Activated T-helper 1 cell treated with anti-CD3 and anti-CD28 coated beads, Interleukin-12 subunit alpha, Interleukin-12 subunit beta, Interleukin-2, Interleukin-4 antibody, amounts not matched to agents 30 ng/mL and 10 ng/mL and 1 ng/mL, durations not matched to agents 14 hours and 24 hours and 36 hours (primary cell): ENCODE measurements around the gene KIRREL3. TPM values are rescaled to one million over a fixed set of nuclear protein-coding genes. Genes with fewer than 3 reads are reported as not detected.

Experiments
- DNase-seq: peaks from one replicate; pipeline ENCODE4 v3.0.0; 2021; ENCODE audit warnings: low spot score
- H3K27ac Mint-ChIP-seq: one replicate; pipeline ENCODE4 v1.8.0; 2021; ENCODE audit warnings: mild to moderate bottlenecking, mixed read lengths
- H3K27me3 Mint-ChIP-seq: one replicate; pipeline ENCODE4 v1.8.0; 2022; ENCODE audit warnings: mild to moderate bottlenecking, moderate library complexity, mixed read lengths; ENCODE audit not compliant: insufficient read depth
- H3K36me3 Mint-ChIP-seq: one replicate; pipeline ENCODE4 v1.8.0; 2021; ENCODE audit warnings: low read depth, mixed read lengths
- H3K4me1 Mint-ChIP-seq: one replicate; pipeline ENCODE4 v1.8.0; 2021; ENCODE audit warnings: low read depth, mixed read lengths
- H3K4me3 Mint-ChIP-seq: one replicate; pipeline ENCODE4 v1.8.0; 2021; ENCODE audit warnings: mild to moderate bottlenecking, moderate library complexity, mixed read lengths
- H3K9me3 Mint-ChIP-seq: one replicate; pipeline ENCODE4 v1.8.0; 2021; ENCODE audit warnings: mixed read lengths
- intact Hi-C: fragments of 100-400 bp; cut with micrococcal nuclease; formaldehyde crosslinking; loops from one replicate; pipeline ENCODE4 v1.15.1; 2024
- total RNA-seq: library from RNA; stranded (reverse); gene quantifications from 2 replicates; pipeline ENCODE4 v1.2.3, GENCODE V29; 2022

The KIRREL3 gene
- total RNA-seq, 1 donor from 2014 or later: not detected

GRCh38 chr11:126630488-126630887 is 370.1 kb downstream of the KIRREL3 start:
- no peak for DNase-seq
- Mint-ChIP-seq H3K27ac (no peak overlapping the region), H3K27me3 (peaks cover 1% of the 10 kb centered on the region), H3K36me3 (no peaks in the 10 kb centered on the region), H3K4me3 (no peak overlapping the region), H3K9me3 (no peaks in the 10 kb centered on the region), H3K4me1 (no peaks in the 10 kb centered on the region)
- intact Hi-C loops: no loop called here

GRCh38 chr11:126628790-126629621 is 371.6 kb downstream of the KIRREL3 start:
- Mint-ChIP-seq H3K9me3 (no peaks in the 10 kb centered on the region), H3K27ac (no peak overlapping the region), H3K4me1 (no peaks in the 10 kb centered on the region), H3K27me3 (peaks cover 1% of the 10 kb centered on the region), H3K4me3 (no peak overlapping the region), H3K36me3 (no peaks in the 10 kb centered on the region)
- intact Hi-C loops: no loop called here
- DNase-seq: no peak

DNA sequence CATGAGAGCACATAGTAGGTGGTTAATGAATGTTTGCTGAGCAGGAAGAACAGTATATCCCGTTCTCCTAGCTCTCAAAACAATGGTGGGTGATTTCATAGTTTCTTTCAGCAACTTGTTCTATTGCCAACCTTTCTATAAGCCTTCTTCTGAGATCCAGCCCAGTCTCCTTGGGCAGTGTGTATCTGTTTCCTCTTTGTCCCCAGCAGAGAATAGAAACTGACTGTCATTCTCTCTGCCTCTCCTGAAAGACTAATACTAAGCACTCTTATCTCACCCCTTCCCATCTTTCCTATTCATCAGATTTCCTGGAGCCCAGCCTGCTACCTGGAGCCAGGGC is 372.1 kb downstream of the KIRREL3 start:
- no peak for DNase-seq
- Mint-ChIP-seq H3K27me3 (peaks cover 2% of the 10 kb centered on the region), H3K4me3 (no peak overlapping the region), H3K36me3 (no peaks in the 10 kb centered on the region), H3K27ac (no peak overlapping the region), H3K9me3 (no peaks in the 10 kb centered on the region), H3K4me1 (no peaks in the 10 kb centered on the region)
- intact Hi-C loops: no loop called here

DNA sequence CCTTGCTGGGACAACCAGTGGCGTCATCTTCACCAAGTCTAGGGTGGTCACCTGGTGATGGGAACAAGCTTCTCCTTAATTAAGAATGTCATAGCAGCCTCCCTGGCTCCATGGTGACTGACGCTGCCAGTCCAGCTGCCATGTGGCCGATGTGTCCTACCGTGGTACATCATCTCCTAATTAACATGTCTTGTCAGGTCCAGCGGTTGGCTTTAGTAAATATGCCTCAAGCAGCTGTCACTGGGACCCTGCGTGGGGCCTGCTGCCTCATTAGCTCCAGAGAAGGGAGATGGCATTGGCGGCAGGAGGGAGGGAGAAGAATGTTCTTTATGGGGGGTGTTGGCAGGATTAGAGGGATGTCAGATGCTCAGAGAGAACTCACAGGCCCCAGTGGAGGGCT is 373.1 kb downstream of the KIRREL3 start:
- H3K36me3 Mint-ChIP-seq: no peaks in the 10 kb centered on the region
- no peaks in the 10 kb centered on the region for H3K4me1 Mint-ChIP-seq
- no peak overlapping the region for H3K4me3 Mint-ChIP-seq
- DNase-seq: no peak
- H3K9me3 Mint-ChIP-seq: no peaks in the 10 kb centered on the region
- H3K27me3 Mint-ChIP-seq: peaks cover 4% of the 10 kb centered on the region
- no peak overlapping the region for H3K27ac Mint-ChIP-seq
- intact Hi-C loops: no loop called here

GRCh38 chr11:126624506-126624905 is 376.1 kb downstream of the KIRREL3 start:
- Mint-ChIP-seq H3K4me1 (no peaks in the 10 kb centered on the region), H3K4me3 (no peak overlapping the region), H3K9me3 (no peaks in the 10 kb centered on the region), H3K27ac (no peak overlapping the region), H3K27me3 (peaks cover 4% of the 10 kb centered on the region), H3K36me3 (no peaks in the 10 kb centered on the region)
- no peak for DNase-seq
- intact Hi-C loops: no loop called here

DNA sequence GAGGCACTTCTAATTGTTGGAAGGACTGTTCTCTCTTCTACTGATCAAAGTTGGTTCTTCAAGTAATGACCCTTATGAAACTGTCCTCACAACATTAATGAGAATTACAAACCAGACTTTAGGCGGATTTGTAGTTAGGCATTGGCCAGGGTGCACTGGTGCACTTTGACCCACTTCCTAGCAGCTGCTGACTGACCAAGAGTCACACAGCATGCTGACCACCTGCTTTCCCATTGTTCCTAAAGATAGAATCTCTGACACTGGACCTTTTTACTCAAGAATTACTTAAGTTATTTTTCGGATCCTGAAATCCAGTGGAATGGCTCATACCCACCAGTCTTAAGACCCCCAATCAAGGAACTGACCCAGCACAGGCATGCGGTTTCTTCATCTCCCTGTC is 381.1 kb downstream of the KIRREL3 start:
- intact Hi-C loops: no loop called here
- DNase-seq: no peak
- no peaks in the 10 kb centered on the region for H3K36me3 Mint-ChIP-seq
- H3K27me3 Mint-ChIP-seq: peaks cover 4% of the 10 kb centered on the region
- no peaks in the 10 kb centered on the region for H3K9me3 Mint-ChIP-seq
- H3K4me3 Mint-ChIP-seq: no peak overlapping the region
- H3K4me1 Mint-ChIP-seq: no peaks in the 10 kb centered on the region
- H3K27ac Mint-ChIP-seq: no peak overlapping the region

DNA sequence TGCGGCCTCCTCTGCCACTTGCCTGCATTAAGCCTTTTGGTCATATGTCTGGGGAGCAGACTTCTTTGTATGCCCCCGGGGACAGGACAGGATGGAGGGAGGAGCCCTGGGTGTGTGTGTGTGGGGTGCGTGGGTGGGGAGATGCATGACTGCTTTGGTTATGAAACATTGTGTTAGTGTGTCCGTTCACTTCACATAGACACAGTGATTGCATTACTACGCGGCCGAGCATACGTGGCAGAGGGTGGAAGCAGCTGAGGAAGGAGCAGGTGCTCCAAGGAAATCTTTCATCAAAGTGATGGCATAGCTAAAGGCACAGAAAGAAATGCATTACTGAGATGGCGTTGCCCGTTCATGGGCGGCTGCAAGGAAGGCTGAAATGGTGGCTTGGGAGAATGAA is 384.7 kb downstream of the KIRREL3 start:
- H3K4me1 Mint-ChIP-seq: no peaks in the 10 kb centered on the region
- H3K4me3 Mint-ChIP-seq: no peak overlapping the region
- no peak for DNase-seq
- H3K27me3 Mint-ChIP-seq: peaks cover 1% of the 10 kb centered on the region
- intact Hi-C loops: no loop called here
- no peaks in the 10 kb centered on the region for H3K9me3 Mint-ChIP-seq
- H3K36me3 Mint-ChIP-seq: no peaks in the 10 kb centered on the region
- no peak overlapping the region for H3K27ac Mint-ChIP-seq

GRCh38 chr11:126613272-126613671 is 387.3 kb downstream of the KIRREL3 start:
- Mint-ChIP-seq H3K9me3 (no peaks in the 10 kb centered on the region), H3K4me3 (no peak overlapping the region), H3K27me3 (peaks cover 1% of the 10 kb centered on the region), H3K27ac (no peak overlapping the region), H3K36me3 (no peaks in the 10 kb centered on the region), H3K4me1 (no peaks in the 10 kb centered on the region)
- no peak for DNase-seq
- intact Hi-C loops: no loop called here

DNA sequence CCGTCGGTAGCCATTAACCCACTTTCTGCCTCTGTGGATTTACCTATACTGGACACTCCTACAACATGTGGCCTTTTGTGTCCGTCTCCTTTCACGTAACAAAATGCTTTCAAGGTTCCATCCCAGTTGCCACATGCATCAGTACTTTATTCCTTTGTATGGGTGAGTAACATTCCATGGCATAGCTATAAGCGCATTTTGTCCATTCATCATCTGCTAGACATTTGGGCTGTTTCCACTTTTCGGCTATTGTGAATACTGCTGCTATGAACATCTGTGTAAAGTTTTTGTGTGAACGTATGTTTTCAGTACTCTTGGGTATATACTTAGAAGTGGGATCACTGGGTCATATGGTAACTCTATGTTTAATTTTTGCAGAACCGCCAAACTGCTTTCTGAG is 387.9 kb downstream of the KIRREL3 start:
- Mint-ChIP-seq H3K4me1 (no peaks in the 10 kb centered on the region), H3K27me3 (no peaks in the 10 kb centered on the region), H3K27ac (no peak overlapping the region), H3K36me3 (no peaks in the 10 kb centered on the region), H3K4me3 (no peak overlapping the region), H3K9me3 (no peaks in the 10 kb centered on the region)
- DNase-seq: no peak
- intact Hi-C loops: no loop called here

- H3K36me3 Mint-ChIP-seq: no peaks in the 10 kb centered on the region
- H3K27me3 Mint-ChIP-seq: no peaks in the 10 kb centered on the region
- DNase-seq: no peak
- no peak overlapping the region for H3K27ac Mint-ChIP-seq
- no peaks in the 10 kb centered on the region for H3K4me1 Mint-ChIP-seq
- intact Hi-C loops: no loop called here
- H3K9me3 Mint-ChIP-seq: no peaks in the 10 kb centered on the region
- no peak overlapping the region for H3K4me3 Mint-ChIP-seq
These were observed 389.1 kb downstream of the KIRREL3 start for GRCh38 chr11:126611438-126611837.

GRCh38 chr11:126608658-126609057 is 391.9 kb downstream of the KIRREL3 start:
- Mint-ChIP-seq H3K9me3 (no peaks in the 10 kb centered on the region), H3K4me3 (no peak overlapping the region), H3K27ac (no peak overlapping the region), H3K4me1 (no peaks in the 10 kb centered on the region), H3K36me3 (no peaks in the 10 kb centered on the region), H3K27me3 (peaks cover 4% of the 10 kb centered on the region)
- intact Hi-C loops: no loop called here
- no peak for DNase-seq

GRCh38 chr11:126607776-126608541 is 392.6 kb downstream of the KIRREL3 start:
- no peaks in the 10 kb centered on the region for H3K4me1 Mint-ChIP-seq
- no peak for DNase-seq
- H3K4me3 Mint-ChIP-seq: no peak overlapping the region
- no peak overlapping the region for H3K27ac Mint-ChIP-seq
- H3K27me3 Mint-ChIP-seq: peaks cover 4% of the 10 kb centered on the region
- H3K36me3 Mint-ChIP-seq: no peaks in the 10 kb centered on the region
- intact Hi-C loops: no loop called here
- H3K9me3 Mint-ChIP-seq: no peaks in the 10 kb centered on the region

DNA sequence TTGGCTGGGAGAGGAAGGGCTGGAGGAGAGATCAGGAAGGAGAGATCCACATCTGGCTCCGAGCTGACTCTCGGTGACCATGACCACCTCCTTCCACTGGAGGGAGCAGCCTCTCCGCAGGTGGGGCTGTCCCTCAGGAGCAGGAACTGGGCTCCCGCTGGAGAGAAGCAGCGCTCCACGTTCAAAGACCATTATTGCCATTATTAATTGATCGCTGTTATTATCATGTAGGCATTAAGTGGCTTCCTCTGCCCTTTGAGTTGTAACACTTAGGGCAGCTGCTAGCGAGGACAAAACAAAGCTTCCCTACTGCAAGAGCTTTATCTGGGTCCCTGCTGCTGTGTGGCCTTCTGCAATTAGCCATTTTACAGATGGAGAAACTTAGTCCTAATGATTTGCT is 393.2 kb downstream of the KIRREL3 start:
- Mint-ChIP-seq H3K27ac (no peak overlapping the region), H3K4me1 (no peaks in the 10 kb centered on the region), H3K4me3 (no peak overlapping the region), H3K27me3 (peaks cover 4% of the 10 kb centered on the region), H3K9me3 (no peaks in the 10 kb centered on the region), H3K36me3 (no peaks in the 10 kb centered on the region)
- no peak for DNase-seq
- intact Hi-C loops: no loop called here
